Skeletal muscle tissue (tissue), 4 donors: ENCODE results near the gene GSTT4. TPM values are rescaled to one million over a fixed set of nuclear protein-coding genes. Genes with fewer than 3 reads are reported as not detected.

Source experiments
- H3K27ac ChIP-seq: one replicate; pipeline ENCODE4 v1.7.0; 2013; ENCODE audit warnings: mild to moderate bottlenecking, low read depth, low read length, inconsistent platforms
- H3K27me3 ChIP-seq, 3 donors: one replicate each; pipeline ENCODE4 v1.7.0; 2013; ENCODE audit warnings: low read length in 3 of 3; ENCODE audit not compliant: control insufficient read depth in 3 of 3, insufficient read depth in 3 of 3
- H3K36me3 ChIP-seq, 3 donors: one replicate each; pipeline ENCODE4 v1.7.0; 2013; ENCODE audit warnings: low read length in 3 of 3; ENCODE audit not compliant: control insufficient read depth in 3 of 3, insufficient read depth in 3 of 3
- H3K4me1 ChIP-seq, 3 donors: one replicate each; pipeline ENCODE4 v1.7.0; 2013; ENCODE audit warnings: low read length in 3 of 3, mild to moderate bottlenecking in 3 of 3; ENCODE audit not compliant: control insufficient read depth in 3 of 3, insufficient read depth in 3 of 3
- H3K4me3 ChIP-seq, 3 donors: one replicate each; pipeline ENCODE4 v1.7.0; 2013; ENCODE audit warnings: low read length in 3 of 3
- H3K9ac ChIP-seq, 3 donors: one replicate each; pipeline ENCODE4 v1.7.0; 2013; ENCODE audit warnings: low read length in 3 of 3, mild to moderate bottlenecking in 3 of 3, moderate library complexity in 2 of 3, low read depth in 1 of 3
- H3K9me3 ChIP-seq, 3 donors: one replicate each; pipeline ENCODE4 v1.7.0; 2013; ENCODE audit warnings: low read length in 3 of 3; ENCODE audit not compliant: control insufficient read depth in 3 of 3
- total RNA-seq: library from RNA; depleted of rRNA; stranded (reverse); fragments of >200 nt; gene quantifications from one replicate; pipeline ENCODE4 v1.2.3, GENCODE V29; 2014
- donor health status: Osteomylitis.

Gene GSTT4
- total RNA-seq, 1 donor from 2014 or later = not detected

DNA sequence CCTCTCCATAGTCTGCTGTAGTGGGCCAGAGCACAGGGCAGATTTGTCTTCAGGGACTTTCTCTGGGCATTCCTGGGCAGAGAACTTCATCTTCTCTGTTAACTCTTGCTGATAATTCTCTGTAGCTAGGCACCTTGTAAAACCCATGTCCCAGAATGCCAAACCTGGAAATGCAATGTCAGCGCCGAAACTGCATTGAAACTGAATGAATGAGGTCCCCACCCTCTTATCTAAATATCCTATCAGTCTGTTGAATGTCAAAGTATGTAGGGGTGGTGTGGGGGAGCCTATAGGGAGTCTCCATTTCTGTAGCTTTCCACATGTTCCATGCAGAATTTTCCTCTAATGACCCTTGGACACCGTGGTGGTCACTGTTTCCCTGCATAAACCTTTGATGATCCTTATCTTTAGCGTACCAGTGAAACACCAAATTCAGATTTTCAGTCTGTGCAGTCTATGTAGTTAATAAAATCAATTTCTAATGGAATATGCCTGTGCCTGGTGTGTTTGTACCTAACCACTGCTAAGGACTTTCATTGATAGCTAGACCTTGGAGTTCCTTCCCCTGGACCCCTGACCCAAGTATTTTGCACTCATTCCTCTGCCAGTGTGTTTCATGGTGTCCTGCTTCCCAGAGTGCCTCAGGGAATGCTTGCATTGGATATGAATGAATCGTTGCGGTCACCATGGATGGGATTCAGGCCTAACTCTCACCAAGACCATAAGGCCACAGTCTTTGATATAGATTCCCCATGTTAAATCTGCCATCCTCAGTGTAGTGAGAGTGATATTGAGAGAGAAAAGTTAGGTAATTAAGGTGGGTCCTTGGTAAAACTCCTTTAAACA is 3.4 kb upstream of the GSTT4 start:
- Histone ChIP-seq H3K27me3 (no peaks in the 10 kb centered on the region), H3K4me3 (no peak overlapping the region), H3K9me3 (peaks cover 0 to 2% (median 0%) of the 10 kb centered on the region in 3 donors), H3K9ac (no peak overlapping the region), H3K27ac (no peak overlapping the region), H3K4me1 (peaks cover 11 to 25% (median 19%) of the 10 kb centered on the region in 3 donors), H3K36me3 (peaks cover 0 to 3% (median 0%) of the 10 kb centered on the region in 3 donors)

DNA sequence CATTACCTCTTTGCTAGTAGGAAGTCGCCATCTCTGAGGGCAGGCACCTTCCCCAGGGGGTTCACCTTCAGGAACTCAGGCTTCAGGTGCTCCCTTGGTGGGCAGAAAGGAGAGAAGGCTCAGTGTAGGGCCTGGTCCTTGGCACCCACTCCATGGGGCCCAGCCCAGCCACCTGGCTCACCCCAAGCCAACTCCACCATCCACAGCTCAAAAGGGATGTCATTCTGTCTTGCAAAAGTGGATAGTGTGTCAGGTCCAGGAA is 2.7 kb upstream of the GSTT4 start:
- Histone ChIP-seq H3K9me3 (peaks cover 0 to 2% (median 0%) of the 10 kb centered on the region in 3 donors), H3K27me3 (no peaks in the 10 kb centered on the region), H3K9ac (no peak overlapping the region), H3K36me3 (peaks cover 0 to 3% (median 0%) of the 10 kb centered on the region in 3 donors), H3K4me3 (no peak overlapping the region), H3K27ac (no peak overlapping the region), H3K4me1 (peaks cover 11 to 25% (median 19%) of the 10 kb centered on the region in 3 donors)

DNA sequence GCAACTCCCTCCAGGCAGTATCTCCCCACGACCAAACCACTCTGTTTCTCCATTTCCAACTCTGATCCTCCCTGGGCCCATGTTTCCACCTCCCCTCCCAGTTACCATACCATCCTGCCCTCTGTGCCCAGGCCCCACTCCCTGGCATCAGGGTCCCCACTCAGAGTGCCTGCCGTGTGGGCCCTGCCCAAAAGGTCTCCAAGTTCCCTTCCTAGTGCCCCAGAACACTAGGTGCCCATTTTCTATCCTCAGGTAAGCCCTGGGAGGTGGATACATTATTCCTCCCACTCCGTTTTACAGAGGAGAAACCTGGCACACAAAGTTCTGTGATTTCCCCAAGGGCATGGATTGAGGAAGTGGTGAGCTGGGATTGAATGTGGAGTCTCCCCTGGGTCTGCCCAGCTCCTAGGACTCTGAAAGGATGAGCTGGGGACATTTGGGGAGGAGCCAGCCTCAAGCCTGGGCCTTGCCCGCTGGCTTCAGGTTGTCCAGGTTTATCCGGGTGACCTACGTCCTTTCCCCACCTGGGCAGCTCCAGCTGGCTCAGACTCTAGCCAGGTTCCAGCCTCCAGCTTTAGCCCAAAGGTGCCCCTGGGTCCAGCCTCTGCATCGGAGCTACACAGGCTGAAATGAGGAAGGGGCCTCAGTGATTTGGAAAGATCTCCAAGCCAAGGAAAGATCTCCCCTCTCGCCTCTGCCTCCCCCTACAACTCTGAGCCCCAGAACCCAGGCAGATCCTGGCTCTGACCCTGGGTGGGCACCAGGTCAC is 2.2 kb upstream of the GSTT4 start:
- Histone ChIP-seq H3K4me3 (no peak overlapping the region), H3K4me1 (peaks cover 10 to 23% (median 16%) of the 10 kb centered on the region in 3 donors), H3K27me3 (no peaks in the 10 kb centered on the region), H3K9me3 (peaks cover 0 to 2% (median 0%) of the 10 kb centered on the region in 3 donors), H3K9ac (no peak overlapping the region), H3K27ac (no peak overlapping the region), H3K36me3 (peaks cover 0 to 3% (median 0%) of the 10 kb centered on the region in 3 donors)

DNA sequence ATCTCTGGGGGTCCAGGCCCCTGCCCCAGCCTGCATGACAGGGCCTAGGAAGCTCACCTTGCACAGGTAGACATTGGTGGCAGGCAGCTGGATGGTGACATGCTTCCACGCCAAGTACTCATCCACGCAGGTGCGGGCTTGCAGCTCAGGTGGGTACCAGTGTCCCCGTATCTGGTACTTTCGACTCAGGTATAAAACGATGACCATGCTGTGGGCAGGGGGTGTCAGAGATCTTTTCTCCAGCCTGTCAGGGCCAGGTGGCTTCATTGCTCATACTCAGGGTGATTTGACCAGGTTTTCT is 1.6 kb upstream of the GSTT4 start:
- Histone ChIP-seq H3K4me1 (peaks cover 5 to 21% (median 11%) of the 10 kb centered on the region in 3 donors), H3K27ac (no peak overlapping the region), H3K9ac (no peak overlapping the region), H3K9me3 (peaks cover 0 to 2% (median 0%) of the 10 kb centered on the region in 3 donors), H3K36me3 (peaks cover 0 to 3% (median 0%) of the 10 kb centered on the region in 3 donors), H3K27me3 (peaks cover 0 to 3% (median 0%) of the 10 kb centered on the region in 3 donors), H3K4me3 (no peak overlapping the region)

DNA sequence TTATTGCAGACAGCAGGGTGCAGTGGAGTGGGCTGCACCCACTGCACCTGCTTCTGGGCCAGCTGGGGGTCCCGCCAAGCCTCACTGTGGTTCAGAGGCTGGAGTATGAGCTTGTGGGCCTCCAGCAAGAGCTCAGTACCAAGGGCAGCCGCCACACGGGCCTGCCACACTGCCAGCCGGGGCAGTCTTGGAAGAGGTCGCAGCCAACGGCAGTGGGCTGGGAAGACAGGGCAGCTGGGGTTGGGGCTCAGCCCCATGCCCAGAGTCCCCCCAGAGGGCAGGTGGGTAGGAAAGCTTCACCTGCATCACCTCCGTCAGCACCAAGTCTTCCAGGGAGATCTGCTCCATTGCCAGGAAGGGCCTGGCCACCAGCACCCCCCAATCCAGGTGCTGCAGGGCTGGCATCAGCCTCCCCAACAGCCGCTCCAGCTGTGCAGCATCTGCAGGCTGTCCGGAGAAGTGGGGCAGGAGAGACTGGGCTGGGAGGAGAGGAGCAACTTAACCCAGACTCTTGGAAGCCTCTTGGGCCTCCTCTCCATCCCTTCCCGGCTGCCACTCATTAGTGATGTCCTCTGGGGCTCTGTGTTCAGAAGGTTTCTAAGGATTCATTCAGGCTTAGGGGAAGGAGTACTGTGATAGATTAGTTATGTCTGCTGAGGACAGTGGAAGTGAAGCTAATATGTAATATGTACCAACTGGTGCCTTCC is 1.1 kb upstream of the GSTT4 start:
- H3K27me3 ChIP-seq = peaks cover 0 to 4% (median 0%) of the 10 kb centered on the region in 3 donors
- peaks cover 2 to 16% (median 8%) of the 10 kb centered on the region in 3 donors for H3K4me1 ChIP-seq
- H3K27ac ChIP-seq = no peak overlapping the region
- no peak overlapping the region for H3K9ac ChIP-seq
- no peak overlapping the region for H3K4me3 ChIP-seq
- H3K9me3 ChIP-seq = peaks cover 0 to 2% (median 0%) of the 10 kb centered on the region in 3 donors
- peaks cover 0 to under 1% (median 0%) of the 10 kb centered on the region in 3 donors for H3K36me3 ChIP-seq

DNA sequence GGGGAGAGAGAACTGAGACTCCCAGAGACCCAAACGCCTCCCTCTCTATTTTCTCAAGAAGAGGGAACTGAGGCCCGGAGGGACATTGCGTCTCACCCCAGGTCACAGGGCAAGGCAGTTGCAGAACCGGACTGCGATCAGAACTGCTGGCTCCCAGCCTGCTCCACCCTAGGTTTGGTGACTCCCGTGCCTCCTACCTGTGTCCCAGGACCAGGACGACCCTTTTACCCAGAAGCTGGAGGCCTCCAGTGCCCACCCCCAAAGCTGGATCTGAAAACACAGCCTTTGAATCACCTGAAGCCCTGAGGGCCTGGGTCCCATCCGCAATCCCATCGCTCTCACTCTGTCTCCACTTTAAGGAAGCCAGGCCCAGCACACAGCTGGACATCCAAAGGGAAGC is 1.4 kb downstream of the GSTT4 start:
- H3K27ac ChIP-seq = no peak overlapping the region
- H3K4me3 ChIP-seq = no peak overlapping the region
- H3K36me3 ChIP-seq = no peaks in the 10 kb centered on the region
- peaks cover 2 to 12% (median 8%) of the 10 kb centered on the region in 3 donors for H3K4me1 ChIP-seq
- peaks cover 0 to 4% (median 0%) of the 10 kb centered on the region in 3 donors for H3K27me3 ChIP-seq
- H3K9ac ChIP-seq = peak overlapping the region in 1 of 3 donors; percentile 16
- H3K9me3 ChIP-seq = peaks cover 0 to 2% (median 0%) of the 10 kb centered on the region in 3 donors

DNA sequence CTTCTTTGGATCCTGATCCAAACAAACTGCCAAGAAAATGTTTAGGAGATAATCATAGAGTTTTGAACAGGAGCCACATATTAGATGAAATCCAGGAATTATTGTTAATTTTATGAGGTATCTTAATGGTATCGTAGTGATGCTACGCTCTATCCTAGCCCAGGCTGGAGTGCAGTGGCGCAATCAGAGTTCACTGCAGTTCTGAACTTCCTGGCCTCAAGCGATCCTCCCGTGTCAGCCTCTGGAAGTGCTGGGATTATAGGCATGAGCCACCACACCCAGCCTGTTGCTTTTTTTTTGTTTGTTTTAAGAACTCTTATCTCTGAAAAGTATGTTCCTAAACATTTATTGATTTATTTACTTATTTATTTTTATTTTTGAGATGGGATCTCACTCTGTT is 2.4 kb downstream of the GSTT4 start:
- H3K9me3 ChIP-seq = peaks cover 0 to 2% (median 0%) of the 10 kb centered on the region in 3 donors
- no peak overlapping the region for H3K9ac ChIP-seq
- H3K4me1 ChIP-seq = peaks cover 2 to 12% (median 8%) of the 10 kb centered on the region in 3 donors
- no peak overlapping the region for H3K4me3 ChIP-seq
- H3K27ac ChIP-seq = no peak overlapping the region
- peaks cover 0 to 4% (median 0%) of the 10 kb centered on the region in 3 donors for H3K27me3 ChIP-seq
- H3K36me3 ChIP-seq = no peaks in the 10 kb centered on the region

DNA sequence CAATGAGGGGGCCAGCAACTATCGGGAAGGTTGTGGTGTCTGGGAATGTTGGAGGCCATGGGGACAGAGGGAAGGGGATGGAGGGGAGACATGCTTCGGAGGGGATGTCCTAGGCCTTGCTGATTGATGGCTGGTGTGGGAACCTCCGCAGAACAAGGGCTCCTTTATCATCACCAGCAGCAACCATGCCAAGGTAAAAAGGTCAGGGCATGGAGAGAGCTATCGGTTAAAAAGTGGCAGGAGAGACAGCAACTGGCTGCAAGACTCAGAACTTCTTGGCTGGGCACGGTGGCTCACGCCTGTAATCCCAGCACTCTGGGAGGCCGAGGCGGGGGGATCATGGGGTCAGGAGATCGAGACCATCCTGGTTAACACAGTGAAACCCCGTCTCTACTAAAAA is 3.0 kb downstream of the GSTT4 start:
- H3K27me3 ChIP-seq = peaks cover 0 to 4% (median 0%) of the 10 kb centered on the region in 3 donors
- no peak overlapping the region for H3K9ac ChIP-seq
- no peak overlapping the region for H3K4me3 ChIP-seq
- H3K9me3 ChIP-seq = peaks cover 0 to 2% (median 0%) of the 10 kb centered on the region in 3 donors
- peaks cover 2 to 12% (median 8%) of the 10 kb centered on the region in 3 donors for H3K4me1 ChIP-seq
- no peaks in the 10 kb centered on the region for H3K36me3 ChIP-seq
- H3K27ac ChIP-seq = no peak overlapping the region

DNA sequence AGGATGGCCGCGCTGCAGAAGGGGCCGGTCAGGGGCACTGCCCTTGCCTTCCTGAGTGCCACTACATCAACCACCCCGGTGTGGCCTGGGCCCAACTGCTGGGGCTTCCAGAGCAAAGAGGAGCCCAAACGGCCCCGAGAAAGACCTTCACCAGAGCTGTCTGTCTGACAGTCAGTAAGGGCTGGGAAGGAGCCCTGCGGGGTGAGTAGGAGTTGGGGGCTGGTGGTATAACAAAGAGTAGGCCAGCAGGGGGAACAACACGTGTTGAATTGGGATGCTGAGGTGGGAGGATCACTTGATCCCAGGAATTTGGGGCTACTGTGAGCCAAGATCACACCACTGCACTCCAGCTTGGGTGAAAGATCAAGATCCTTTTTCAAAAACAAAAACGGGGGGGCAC is 3.9 kb downstream of the GSTT4 start:
- H3K9ac ChIP-seq = no peak overlapping the region
- peaks cover 0 to 4% (median 0%) of the 10 kb centered on the region in 3 donors for H3K27me3 ChIP-seq
- no peak overlapping the region for H3K27ac ChIP-seq
- peaks cover 2 to 12% (median 8%) of the 10 kb centered on the region in 3 donors for H3K4me1 ChIP-seq
- no peaks in the 10 kb centered on the region for H3K9me3 ChIP-seq
- H3K4me3 ChIP-seq = no peak overlapping the region
- H3K36me3 ChIP-seq = no peaks in the 10 kb centered on the region
